NCI-H2081 (cell line): Measurements from ENCODE around the gene MYNN.

Experiments
- DNase-seq, 2 experiments: peaks; one replicate each; lab custom pipeline; 2025; lab: John Stamatoyannopoulos, UW

MYNN gene

DNA sequence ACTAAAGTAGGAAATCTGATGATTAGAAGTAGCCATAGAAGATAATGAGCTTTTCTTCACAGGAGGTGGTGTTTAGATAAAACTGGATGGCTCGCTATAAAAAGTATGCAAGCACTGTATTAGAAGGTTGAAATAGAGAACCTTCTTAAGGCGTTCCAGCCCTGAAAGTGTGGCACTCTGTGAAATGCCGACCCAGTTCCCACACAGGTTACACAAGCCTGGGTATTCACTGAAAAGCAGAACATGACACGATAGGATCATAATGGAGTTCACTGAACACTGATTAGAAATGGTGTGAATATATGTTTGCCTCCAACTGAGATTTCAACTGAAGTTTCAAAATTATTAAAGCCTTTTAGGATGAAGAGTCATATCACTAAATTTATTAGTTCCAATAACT lies 54.5 kb downstream of the MYNN start:
- no peak for DNase-seq

DNA sequence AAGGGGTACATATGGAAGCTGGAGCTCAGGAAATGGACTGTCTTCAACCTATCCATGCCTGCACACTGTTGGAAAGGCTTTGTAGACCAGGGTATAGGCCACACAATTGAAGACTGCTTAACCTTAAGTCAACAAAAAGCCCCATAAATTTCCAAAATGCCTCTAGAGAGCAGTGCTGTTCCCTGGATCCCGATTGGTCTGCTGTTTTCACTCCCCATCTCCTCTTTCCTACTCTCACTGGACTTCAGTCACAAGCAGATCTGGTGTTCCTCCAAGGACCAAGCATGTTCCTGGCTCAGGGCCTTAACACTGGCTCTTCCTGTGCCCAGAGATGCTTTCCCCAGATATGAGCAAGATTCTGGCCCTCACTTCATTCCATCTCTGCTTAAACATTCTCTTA lies 62.3 kb downstream of the MYNN start:
- DNase-seq, result no peak

DNA sequence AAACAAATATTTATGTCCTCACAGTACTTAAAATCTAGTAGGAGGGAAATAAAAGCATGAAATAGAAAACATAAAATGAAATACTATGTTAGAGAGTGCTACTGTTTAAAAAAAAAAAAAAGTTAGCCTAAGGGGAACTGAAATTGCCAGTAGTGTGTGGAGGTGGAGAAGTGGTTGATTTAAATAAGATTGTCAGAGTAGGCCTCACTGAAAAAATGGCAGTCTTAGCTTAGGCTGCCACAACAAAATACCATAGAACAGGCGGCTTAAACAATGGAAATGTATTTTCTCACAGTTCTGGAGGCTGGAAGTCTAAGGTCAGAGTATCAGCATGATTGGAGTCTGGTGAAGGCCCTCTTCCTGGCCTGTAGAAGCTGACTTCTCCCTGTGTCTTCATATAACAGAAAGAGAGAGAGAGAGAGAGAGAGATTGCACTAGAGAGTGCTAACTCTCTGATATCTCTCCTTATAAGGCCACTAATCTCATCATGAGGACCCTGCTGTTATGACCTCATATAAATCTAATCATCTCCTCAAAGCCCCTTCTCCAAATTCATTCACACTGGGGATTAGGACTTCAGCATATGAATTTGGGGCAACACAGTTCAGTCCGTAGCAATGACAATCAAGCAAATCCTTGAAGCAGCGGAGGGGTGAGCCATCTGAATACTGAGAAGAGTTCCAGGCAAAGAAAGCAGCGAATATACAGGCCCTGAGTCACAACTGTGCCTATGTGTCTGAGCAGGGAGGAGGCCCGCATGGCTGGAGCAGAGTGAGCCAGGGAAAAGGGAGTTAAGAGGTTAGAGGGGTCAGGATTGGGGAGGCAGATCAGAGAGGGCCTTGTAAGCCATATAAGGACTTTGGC lies 63.1 kb downstream of the MYNN start:
- no peak for DNase-seq

DNA sequence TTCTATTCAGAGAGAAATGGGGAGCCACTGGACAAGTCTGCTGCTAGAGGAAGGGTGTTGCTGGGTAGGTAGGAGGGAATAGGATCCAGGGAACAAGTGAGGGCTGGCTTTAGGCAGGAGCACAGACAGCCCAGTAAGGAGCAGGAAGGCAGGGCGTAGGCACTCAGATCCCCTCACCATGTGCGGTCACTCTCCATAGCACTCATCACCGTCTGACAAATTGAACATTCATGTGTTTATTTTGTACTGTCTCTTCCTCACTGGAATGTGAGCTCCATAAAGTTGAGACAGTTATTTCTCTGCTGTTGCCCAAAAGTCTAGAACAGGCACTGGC lies 63.7 kb downstream of the MYNN start:
- DNase-seq, result no peak

DNA sequence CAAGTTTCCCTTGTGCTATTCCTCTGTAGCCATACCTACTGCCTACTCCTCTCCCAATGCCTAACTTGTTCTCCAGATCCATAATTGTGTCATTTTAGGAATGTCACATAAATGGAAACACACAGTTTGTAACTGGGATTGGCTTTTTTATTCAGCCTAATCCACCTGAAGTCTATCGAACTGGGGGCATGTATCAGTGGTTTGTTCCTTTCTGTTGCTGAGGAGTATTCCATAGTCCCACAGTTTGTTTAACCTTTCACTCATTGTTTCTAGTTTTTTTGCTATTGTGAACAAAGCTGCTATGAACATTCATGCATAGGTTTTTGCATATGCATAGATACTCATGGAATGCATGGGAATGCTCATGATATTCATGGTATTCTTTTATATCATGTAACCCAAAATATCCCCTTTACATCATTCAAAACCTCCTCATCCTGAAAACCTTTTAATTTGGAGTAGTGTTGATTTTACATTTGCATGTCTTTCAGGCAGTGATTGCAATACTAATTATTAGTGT lies 65.4 kb downstream of the MYNN start:
- no peak for DNase-seq
